A549 treated with dexamethasone at 1 μM for 4 hours (cell line): Measurements from ENCODE around the gene LASP1. TPM values are rescaled to one million over a fixed set of nuclear protein-coding genes. Genes with fewer than 3 reads are reported as not detected.

Experiments used
- total RNA-seq: library from RNA; stranded (reverse); fragments of 200-300 nt; extraction: Qiagen RNA extraction; gene quantifications from 5 replicates; pipeline ENCODE4 v1.2.3, GENCODE V29; 2022

LASP1 gene
- 235 to 302 TPM (median 293 TPM) in 5 replicates for total RNA-seq

GRCh38 chr17:38869526-38870258, at the start of gene LASP1:
Gene LASP1 (plus strand): TSS chr17:38870058. CDS start chr17:38870190, 132 bp downstream.

GRCh38 chr17:38824899-38825761, 44.7 kb upstream of the LASP1 start, which contains the start of gene CWC25:
Gene CWC25 (minus strand): TSS chr17:38825321. CDS start chr17:38825183, 138 bp downstream.

GRCh38 chr17:38853292-38854219, 16.3 kb upstream of the LASP1 start, which contains the start of gene RPL23:
Gene RPL23 (minus strand): TSS chr17:38853721. CDS start chr17:38853710, 11 bp downstream.

GRCh38 chr17:38925263-38925995, 55.6 kb downstream of the LASP1 start, which contains the start of gene LASP1NB:
Gene LASP1NB (plus strand): TSS chr17:38925614.

GRCh38 chr17:38967290-38967738, 97.5 kb downstream of the LASP1 start, which contains the start of gene FBXO47:
Gene FBXO47 (minus strand): TSS chr17:38967403. CDS start chr17:38963025, 4,378 bp downstream.

Other genes with a start within 250 kb of the LASP1 start
- 10.8 to 13.3 TPM (median 12.0 TPM) in 5 replicates for gene EPOP, start 195.1 kb upstream of the LASP1 start, total RNA-seq
- 17.9 to 33.0 TPM (median 27.6 TPM) in 5 replicates for gene MLLT6, start 164.8 kb upstream of the LASP1 start, total RNA-seq
- gene CISD3, start 139.7 kb upstream of the LASP1 start, total RNA-seq: 59.0 to 90.7 TPM (median 77.4 TPM) in 5 replicates
- 27.1 to 65.8 TPM (median 62.0 TPM) in 5 replicates for gene PCGF2, start 121.7 kb upstream of the LASP1 start, total RNA-seq
- gene PSMB3, start 117.3 kb upstream of the LASP1 start, total RNA-seq: 364 to 413 TPM (median 395 TPM) in 5 replicates
- gene PIP4K2B, start 70.5 kb upstream of the LASP1 start, total RNA-seq: 34.5 to 51.8 TPM (median 49.3 TPM) in 5 replicates
- 22.2 to 25.8 TPM (median 23.1 TPM) in 5 replicates for gene CWC25, start 44.7 kb upstream of the LASP1 start, total RNA-seq
- 2,325 to 3,037 TPM (median 2,389 TPM) in 5 replicates for gene RPL23, start 16.3 kb upstream of the LASP1 start, total RNA-seq
- not detected in 5 replicates for gene FBXO47, start 97.3 kb downstream of the LASP1 start, total RNA-seq